HL-60 (cell line): ENCODE measurements around the gene FBLN1.

Source experiments
- POLR2AphosphoS5 ChIP-seq: IDR thresholded peaks from 2 replicates; pipeline ENCODE4 v1.6.1; 2012; ENCODE audit warnings: low read depth
- REST ChIP-seq: IDR thresholded peaks from 2 replicates; pipeline ENCODE4 v1.6.1; 2012; ENCODE audit warnings: low read depth; ENCODE audit not compliant: insufficient replicate concordance
- TF ChIP-seq, protein P1 (sequence below): IDR thresholded peaks from one replicate; pipeline ENCODE4 v1.5.1; 2011; ENCODE audit warnings: low read length, control low read depth, inconsistent platforms; ENCODE audit not compliant: insufficient read depth

DNA sequence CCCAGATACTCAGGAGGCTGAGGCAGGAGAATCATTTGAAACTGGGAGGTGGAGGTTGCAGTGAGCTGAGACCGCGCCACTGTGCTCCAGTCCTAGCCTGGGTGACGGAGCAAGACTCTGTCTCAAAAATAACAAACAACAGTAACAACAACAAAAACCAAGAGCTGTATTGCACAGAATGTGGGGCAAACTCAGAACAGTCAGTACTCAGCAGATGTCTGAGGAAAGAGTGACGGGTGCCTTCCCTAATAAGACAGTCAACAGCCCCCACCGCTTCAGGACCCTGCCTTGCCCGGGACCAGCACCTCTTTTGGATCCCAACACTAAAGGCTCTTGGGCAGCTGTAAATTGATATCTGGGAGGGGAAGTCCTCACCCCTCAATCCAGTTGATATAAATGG is 48.9 kb upstream of the FBLN1 start:
- TF ChIP-seq, protein P1, sequence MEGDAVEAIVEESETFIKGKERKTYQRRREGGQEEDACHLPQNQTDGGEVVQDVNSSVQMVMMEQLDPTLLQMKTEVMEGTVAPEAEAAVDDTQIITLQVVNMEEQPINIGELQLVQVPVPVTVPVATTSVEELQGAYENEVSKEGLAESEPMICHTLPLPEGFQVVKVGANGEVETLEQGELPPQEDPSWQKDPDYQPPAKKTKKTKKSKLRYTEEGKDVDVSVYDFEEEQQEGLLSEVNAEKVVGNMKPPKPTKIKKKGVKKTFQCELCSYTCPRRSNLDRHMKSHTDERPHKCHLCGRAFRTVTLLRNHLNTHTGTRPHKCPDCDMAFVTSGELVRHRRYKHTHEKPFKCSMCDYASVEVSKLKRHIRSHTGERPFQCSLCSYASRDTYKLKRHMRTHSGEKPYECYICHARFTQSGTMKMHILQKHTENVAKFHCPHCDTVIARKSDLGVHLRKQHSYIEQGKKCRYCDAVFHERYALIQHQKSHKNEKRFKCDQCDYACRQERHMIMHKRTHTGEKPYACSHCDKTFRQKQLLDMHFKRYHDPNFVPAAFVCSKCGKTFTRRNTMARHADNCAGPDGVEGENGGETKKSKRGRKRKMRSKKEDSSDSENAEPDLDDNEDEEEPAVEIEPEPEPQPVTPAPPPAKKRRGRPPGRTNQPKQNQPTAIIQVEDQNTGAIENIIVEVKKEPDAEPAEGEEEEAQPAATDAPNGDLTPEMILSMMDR, result no peak
- TF ChIP-seq REST, result no peak
- no peak for TF ChIP-seq POLR2AphosphoS5
